PFSK-1 (cell line): ENCODE data around the gene BCL7B.

Experiments used
- FOXP2 ChIP-seq: optimal IDR thresholded peaks from 2 replicates; pipeline ENCODE3; 2011; ENCODE audit warnings: borderline replicate concordance, control low read depth, inconsistent platforms; ENCODE audit not compliant: insufficient read depth; ENCODE audit errors: extremely low read length, extremely low read depth
- POLR2AphosphoS5 ChIP-seq: IDR thresholded peaks from 2 replicates; pipeline ENCODE4 v1.6.1; 2012; ENCODE audit warnings: low read depth, mild to moderate bottlenecking, control low read depth, low read length, moderate library complexity
- SIN3A ChIP-seq: IDR thresholded peaks from 2 replicates; pipeline ENCODE4 v1.6.1; 2012; ENCODE audit warnings: mild to moderate bottlenecking, low read length, moderate library complexity, borderline replicate concordance; ENCODE audit not compliant: insufficient read depth
- TAF1 ChIP-seq: IDR thresholded peaks from 2 replicates; pipeline ENCODE4 v1.6.1; 2012; ENCODE audit warnings: low read length, control low read depth, borderline replicate concordance; ENCODE audit not compliant: insufficient read depth
- TF ChIP-seq, protein P1 (sequence below), 2 experiments: IDR thresholded peaks; 2 replicates each; pipeline versions ENCODE4 v1.6.1 to v1.8.0; 2011 to 2012; ENCODE audit warnings: low read depth in 2 of 2, low read length in 2 of 2, control low read depth in 1 of 2, inconsistent platforms in 1 of 2, mild to moderate bottlenecking in 1 of 2, moderate library complexity in 1 of 2; ENCODE audit not compliant: insufficient read depth in 1 of 2

Gene BCL7B

DNA sequence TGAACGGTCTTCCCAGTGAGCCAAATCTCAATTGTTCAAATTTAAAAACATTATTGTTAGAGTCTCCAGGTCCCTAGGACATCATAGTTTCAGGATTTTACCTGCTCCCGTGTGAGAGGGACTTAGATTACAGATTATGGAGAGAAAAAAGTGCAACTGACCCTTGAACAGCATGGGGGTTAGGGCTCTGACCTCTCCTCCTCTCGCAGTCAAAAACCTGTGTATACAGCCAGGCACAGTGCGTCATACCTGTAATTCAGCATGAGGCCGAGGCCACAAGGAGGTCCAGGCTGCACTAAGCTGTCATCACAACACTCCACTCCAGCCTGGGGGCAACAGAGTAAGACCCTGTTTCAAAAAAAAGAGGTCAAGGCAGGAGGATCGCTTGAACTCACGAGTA, 60.9 kb downstream of the BCL7B start:
- no peak for TF ChIP-seq SIN3A
- TF ChIP-seq, protein P1, sequence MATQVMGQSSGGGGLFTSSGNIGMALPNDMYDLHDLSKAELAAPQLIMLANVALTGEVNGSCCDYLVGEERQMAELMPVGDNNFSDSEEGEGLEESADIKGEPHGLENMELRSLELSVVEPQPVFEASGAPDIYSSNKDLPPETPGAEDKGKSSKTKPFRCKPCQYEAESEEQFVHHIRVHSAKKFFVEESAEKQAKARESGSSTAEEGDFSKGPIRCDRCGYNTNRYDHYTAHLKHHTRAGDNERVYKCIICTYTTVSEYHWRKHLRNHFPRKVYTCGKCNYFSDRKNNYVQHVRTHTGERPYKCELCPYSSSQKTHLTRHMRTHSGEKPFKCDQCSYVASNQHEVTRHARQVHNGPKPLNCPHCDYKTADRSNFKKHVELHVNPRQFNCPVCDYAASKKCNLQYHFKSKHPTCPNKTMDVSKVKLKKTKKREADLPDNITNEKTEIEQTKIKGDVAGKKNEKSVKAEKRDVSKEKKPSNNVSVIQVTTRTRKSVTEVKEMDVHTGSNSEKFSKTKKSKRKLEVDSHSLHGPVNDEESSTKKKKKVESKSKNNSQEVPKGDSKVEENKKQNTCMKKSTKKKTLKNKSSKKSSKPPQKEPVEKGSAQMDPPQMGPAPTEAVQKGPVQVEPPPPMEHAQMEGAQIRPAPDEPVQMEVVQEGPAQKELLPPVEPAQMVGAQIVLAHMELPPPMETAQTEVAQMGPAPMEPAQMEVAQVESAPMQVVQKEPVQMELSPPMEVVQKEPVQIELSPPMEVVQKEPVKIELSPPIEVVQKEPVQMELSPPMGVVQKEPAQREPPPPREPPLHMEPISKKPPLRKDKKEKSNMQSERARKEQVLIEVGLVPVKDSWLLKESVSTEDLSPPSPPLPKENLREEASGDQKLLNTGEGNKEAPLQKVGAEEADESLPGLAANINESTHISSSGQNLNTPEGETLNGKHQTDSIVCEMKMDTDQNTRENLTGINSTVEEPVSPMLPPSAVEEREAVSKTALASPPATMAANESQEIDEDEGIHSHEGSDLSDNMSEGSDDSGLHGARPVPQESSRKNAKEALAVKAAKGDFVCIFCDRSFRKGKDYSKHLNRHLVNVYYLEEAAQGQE (IDR thresholded peaks at IDR 0.05; ENCODE audit: insufficient read depth in 1 of 2, low read depth in 2 of 2, low read length in 2 of 2): no peak
- TF ChIP-seq TAF1: no peak
- no peak for TF ChIP-seq POLR2AphosphoS5
- no peak for TF ChIP-seq FOXP2

DNA sequence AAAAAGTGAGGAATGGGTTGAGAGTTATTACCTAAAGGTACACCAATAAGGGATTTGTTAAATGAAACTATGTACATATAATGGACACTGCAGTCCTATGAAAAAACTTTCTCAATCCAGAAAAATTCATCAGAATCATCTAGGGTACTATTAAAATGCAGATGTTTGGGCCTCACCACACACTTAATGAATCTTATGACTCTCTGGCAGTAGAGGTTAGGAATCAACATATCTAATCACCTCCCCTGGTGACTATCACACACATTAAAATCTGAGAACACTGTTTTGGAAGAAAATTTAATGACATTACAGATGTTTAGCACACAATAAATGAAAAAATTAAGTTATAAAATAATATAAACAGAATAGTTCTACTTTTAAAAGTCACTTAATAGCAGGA, 67.5 kb downstream of the BCL7B start:
- TF ChIP-seq POLR2AphosphoS5 (no peak), TAF1 (no peak), SIN3A (no peak), FOXP2 (no peak)
- TF ChIP-seq, protein P1 (IDR thresholded peaks at IDR 0.05; ENCODE audit: insufficient read depth in 1 of 2, low read depth in 2 of 2, low read length in 2 of 2): no peak

DNA sequence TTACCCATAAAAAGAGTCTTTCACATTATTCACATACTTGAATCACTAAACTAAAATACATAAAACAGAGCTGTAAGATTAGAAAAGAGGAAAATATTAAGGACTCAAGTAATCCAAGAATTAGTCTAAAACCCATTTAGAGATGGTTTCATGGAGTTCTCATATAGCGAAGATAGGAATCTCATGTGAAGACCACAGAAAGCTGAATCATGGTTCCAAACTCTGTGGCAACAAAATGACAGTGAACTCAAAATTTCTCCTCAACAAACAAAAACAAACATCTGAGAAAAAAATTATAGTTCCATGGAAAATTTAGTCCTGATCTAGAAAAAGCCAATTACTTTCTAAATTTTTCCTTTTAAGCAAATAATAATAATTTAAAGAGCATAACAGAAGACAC, 70.0 kb downstream of the BCL7B start:
- TF ChIP-seq FOXP2 (no peak), SIN3A (no peak), POLR2AphosphoS5 (no peak), TAF1 (no peak)
- TF ChIP-seq, protein P1 (IDR thresholded peaks at IDR 0.05; ENCODE audit: insufficient read depth in 1 of 2, low read depth in 2 of 2, low read length in 2 of 2): no peak
